Ramos (cell line): Measurements from ENCODE around the gene RGS14.
"Not testable (repeated sequence)": the region's sequence is repeated elsewhere in the genome, so short reads cannot be mapped to it uniquely, and the experiment has no call there.

Experiments used
- in situ Hi-C: fragments of 300-500 bp; cut with MboI; formaldehyde crosslinking; loops from one replicate; pipeline ENCODE4 v1.14.3; 2022; ENCODE audit warnings: low sequenced_read_pairs; ENCODE audit not compliant: unreplicated experiment

RGS14 gene

DNA sequence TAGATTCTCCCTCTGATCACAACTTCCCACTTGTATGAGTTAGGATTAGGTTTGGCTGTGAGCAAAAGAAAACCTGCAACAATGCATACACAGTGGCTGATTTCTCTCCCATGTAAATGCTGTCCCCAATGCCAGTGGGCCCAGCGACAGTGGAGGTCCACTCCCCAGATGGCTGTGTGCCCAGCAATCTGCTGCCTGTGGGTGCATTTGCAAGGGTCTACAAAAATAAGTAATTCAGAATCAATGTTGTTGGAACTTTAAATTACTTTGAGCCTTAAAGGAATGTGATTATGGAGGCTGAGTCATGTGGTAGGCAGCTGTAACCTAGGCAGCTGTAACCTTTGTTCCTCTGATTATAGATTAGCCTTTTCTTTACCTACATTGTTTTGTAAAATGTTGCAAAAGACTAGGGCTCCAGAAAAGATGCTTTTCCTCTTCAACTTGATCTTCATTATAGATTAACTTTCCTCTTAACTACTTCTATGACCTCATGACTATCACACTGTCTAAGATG, 31.8 kb upstream of the RGS14 start:
- in situ Hi-C loops, result no loop called here

DNA sequence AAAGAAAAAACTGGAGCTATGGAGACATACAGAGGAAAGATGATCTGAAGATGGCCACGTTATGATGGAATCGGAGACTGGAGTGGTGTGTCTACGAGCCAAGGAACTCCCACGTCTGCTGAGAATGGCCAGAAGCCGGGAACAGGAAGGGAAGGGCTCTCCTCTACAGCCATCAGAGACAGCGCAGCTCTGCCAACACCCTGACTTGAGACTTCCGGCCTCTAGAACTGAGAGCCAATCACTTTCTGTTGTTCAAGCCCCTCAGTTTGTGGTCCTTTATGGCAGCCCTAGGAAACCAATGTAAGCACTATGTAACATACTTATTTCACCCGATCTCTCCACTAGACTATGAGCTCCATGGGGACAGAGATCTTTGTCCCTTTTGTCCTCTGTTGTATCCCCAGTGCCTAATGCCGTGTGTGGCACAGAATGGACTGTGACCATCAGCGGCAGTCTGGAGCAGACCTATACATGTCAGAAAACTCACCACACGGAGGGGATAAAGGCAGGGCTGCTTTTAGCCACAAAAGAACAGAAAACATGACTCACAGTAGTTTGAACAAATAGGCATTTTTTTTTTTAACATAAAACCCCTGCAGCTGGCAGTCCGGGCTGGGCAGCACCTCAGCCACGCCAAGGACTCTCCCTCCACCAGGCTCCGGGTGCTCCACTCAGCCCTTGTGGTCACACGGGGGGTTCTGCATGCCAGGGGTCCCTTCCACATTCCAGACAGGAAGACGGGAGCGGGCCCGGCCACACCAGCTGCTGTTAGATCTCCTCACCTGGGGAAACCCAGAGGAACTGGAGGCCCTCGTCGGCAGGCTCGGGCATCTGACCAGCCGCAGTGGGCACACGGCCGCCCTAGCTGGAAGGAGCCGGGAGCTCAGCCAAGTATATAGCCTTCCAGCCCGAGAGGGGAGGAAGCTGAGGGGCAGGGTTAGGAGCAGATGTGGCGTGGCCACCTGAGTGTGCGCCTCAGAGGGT, 29.9 kb upstream of the RGS14 start:
- in situ Hi-C loops, result no loop called here

DNA sequence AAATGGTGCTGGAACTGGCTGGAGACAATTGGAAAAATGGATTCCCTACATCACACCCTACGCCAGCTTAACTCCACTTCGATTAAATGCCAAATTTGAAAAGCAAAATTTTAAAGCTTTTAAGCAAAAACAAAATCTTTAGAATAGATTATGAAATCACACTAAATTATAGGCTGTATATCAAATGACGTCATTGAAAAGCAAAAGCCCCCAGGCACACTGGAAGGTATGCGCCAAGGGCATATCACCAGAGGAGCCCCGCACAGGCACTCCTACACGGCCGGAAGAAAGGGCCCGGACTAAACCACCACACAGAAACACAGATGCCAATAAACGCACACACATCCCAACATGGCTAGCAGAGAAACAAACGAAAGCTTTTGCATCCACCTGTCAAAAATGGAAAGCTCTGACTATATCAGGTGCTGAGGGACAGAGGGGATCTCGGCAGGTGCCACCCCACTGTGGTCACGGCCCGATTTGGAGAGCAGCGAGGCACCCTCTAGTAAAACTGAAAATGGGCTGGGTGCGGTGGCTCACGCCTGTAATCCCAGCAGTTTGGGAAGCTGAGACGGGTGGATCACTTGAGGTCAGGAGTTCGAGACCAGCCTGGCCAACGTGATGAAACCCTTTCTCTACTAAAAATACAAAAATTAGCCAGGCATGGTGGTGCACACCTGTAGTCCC, 29.0 kb upstream of the RGS14 start:
- in situ Hi-C loops, result no loop called here

DNA sequence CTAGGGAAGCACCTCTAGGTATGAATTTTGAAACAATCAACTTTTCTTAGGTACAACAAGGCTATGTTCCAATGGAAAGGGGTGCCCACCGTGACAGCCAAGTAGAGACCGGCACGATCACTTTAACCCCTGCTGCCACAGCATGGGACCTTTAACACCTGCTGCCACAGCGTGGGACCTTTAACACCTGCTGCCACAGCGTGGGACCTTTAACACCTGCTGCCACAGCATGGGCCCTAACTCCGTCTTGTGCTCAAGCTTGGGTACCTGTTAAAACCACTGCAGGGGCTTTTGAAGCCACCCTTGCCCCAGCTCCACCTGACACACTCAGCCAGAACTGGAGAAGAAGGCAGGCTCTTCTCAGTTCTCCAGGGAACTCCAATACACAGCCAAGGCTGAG, 27.8 kb upstream of the RGS14 start:
- in situ Hi-C loops, result no loop called here

DNA sequence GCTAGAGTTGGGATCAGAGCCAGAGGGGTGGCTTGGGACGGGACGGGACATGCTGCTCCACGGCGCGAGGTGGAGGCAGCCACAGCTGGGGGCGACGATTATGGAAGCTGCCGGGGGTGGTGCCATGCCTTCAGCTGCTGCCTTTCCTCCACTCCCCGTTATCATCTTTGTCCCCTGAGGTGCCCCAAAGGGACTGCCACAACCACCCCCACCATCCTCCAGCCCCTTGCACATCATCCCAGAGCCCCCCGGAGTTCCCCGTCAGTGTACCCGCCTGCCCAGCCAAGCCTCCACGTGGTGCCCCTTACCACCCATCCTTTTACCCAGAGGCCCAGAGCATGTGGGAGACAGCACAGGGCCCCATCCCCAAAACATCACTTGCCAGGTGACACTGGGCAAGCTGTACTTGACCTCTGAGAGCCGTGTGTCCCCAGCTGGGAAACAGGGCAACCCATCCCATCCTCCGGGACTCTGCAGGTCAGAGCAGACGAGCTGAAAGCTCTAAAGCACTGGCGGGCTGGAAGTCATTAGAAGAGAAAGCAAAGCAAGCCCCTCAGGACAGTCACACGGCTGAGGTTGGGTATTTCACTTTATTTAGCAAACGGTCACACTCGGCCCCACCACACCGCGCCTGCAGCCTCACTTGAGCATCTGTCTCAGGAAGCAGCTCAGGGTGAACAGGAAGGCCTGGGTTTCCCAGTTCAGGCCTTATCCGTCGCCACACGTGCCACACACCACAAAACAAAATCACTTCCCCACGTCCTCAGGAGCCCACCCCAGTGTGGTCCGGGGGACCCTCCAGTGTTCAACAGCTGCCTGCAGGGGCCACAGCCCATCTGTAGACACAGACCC, 26.5 kb upstream of the RGS14 start:
- in situ Hi-C loops, result no loop called here

DNA sequence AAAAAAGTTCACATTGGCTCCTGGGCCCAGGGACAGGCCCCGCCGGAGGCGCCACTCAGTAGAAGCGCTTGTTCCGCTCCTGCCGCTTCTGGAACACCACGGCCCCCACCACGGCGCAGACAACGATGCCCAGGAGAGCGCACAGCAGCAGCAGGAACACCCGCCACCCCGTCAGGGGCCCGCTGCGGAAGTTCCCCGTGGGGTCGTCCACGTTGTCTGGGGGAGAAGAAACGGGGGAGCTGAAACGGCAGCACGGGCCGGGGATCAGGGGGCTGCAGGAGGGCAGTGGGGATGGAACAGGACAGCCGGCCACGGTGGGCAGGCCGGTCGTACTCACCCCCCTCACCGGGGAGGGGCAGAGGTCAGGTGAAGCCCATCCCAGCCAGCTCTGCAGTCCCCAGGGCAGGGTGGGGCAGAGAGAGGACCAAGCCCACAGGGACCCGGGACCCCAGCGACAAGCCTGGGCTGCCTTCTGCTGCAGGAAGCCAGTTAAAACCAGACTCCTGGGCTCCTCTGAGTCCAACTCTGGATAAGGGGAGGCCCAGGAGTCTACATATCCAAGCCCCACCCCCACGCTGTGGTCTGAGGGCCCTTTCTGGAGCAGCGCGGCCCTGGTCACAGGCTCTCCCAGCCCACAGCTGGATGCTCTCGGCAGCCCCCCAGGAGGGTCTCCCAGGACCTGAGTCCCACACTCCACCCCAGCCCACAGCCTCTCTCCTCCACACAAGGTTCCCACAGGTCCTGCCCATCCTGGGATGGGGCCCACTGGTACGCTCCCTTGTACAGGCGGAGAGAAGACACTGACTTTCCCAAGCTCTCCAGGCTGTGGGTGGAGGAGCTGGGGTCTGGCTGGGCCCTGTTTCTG, 25.5 kb upstream of the RGS14 start:
- in situ Hi-C loops, result no loop called here

DNA sequence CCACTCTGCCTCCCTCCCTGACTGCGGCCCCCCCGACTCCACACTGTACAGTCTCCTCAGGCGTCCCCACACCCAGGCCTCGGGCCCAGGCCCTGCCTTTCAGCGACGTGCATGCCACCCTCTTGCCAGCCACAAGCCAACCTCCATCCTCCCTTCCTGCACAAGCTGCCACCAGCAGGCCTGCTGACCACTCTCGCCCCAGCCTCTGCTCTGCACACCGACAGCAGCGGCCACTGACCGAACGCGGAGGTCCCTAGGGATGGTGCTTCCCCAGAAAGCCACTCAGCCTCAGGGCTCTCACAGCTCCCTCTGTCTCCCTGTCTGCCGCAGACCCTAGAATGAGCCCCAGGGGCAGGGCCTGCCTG, 24.8 kb upstream of the RGS14 start:
- in situ Hi-C loops, result no loop called here

DNA sequence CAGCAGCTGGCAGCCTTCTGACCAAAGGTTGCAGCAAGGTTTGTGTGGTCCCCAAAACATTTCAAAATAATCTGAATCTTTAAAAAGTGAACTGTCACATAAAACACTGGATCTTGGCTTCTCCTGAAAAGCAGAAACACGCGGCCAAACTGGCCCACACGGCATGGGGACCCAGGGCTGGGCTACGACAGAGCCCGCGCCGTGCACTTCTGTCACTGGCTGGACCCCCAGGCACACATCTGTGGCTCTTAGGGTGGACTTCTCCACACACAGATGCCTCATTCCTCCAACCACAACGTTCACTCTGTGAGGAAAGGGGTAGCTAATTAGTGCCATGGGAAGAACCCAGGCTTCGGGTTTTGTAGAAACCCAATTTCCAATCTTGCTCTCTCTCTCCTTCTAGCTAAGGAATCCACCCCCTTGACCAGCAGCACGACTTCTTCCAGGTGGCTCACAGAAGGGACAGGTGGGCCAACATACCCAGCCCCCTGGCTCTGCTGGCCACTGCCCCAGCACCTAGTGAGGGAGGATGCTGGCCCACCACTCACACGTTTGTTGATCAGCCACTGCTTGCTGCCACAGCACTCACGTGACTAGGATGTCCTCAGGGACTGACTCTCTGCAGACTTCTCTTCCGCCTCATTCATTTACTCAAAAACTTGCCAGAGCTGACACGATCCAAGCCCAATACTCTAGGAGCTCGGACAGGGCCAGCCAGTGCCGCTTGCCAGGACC, 24.1 kb upstream of the RGS14 start:
- in situ Hi-C loops, result no loop called here

DNA sequence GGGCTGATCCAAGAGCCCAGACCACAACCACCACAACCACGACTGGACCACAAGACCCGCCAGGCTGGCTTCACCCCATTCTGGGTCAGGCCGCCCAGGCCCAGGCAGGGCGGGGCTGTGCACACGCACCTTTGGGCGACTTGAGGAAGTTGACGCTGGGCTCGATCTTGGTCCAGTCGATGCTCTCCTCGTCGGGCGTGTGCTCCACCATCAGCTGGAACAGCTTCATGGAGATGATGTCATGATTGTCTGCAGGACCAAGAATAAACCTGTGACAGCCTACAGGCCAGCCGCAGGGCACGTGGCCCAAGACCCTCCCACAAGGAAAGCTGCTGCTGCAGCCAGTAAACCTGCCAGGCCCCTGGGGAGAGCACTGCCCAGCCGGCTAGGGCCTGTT, 23.6 kb upstream of the RGS14 start:
- in situ Hi-C loops, result no loop called here

DNA sequence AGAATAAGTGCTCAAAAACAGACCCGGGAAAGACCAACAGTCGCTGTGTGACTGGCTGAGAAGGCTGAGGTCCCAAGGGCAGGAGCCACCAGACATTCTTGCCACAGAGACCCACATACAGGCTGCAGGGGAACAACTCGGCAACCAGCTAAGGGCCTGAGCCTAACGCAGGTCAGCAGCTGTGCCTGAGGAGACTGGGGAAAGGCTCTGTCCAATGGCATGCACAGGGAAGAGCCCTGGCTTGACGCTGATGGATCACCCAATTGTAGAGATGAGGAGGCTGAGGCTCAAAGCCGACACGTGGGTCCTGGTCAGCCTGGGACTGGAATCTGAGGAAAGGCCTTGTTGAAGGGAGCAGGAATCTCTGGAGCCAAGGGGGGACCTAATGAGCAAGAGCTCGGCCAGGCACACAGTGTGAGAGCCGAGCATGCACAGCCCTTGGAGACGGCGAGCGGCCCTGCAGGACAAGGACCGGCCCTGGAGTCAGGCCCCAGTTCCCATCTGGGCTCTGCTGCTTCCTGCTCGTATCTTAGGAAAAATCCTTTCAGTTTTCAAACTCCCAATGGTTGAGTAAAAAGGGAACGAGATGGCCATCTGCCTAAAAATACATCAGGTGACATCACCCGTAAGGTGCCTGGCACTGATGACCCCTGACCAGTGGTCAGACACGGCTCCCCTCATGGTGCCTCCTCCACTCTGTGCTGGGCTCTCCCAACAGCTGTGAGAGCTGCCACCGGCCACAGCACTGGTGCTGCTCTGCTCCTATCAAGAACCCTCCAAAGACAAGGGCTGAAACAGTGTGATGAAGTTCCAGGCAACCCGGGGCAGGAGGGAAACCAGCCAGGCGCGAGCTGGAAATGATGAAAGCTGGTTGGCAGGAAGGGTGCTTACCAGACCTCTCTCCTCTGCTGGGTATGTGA, 22.7 kb upstream of the RGS14 start:
- in situ Hi-C loops, result no loop called here

DNA sequence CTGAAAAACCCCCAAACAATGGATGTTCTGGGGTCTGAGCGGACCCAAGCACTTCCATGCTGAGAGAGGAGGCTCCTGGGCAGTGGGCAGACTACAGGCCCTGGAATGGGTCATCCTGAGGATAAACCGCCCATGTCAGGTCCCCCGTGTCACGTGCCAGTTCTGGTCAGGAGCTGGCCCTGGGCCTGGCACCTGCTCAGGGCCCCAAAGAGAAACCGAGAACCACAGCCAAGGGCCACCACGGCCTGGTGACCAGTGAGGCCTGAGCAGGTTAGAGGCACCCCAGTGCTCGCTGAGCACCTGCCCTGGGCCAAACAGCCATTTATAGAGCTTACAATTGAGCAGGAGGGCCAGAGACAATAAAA, 22.0 kb upstream of the RGS14 start:
- in situ Hi-C loops, result no loop called here

DNA sequence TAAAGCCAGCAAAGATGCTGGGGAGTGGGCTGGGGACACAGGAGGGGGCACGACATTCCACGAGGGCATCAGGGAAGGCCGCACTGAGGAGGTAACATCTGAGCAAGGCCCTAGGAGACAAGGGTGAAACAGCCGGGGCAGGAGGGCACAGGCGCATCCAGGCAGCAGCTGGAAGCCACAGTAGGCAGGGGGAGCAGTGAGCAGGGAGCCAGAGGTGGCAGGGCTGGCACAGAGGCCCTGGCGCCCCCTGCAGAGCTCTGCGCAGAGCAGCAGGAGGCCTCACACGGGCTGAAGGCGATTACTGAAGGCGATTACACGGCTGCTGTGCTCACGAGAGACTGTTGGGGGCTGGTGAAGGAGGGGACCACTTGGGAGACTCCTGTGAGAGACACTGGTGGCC, 21.6 kb upstream of the RGS14 start:
- in situ Hi-C loops, result no loop called here

DNA sequence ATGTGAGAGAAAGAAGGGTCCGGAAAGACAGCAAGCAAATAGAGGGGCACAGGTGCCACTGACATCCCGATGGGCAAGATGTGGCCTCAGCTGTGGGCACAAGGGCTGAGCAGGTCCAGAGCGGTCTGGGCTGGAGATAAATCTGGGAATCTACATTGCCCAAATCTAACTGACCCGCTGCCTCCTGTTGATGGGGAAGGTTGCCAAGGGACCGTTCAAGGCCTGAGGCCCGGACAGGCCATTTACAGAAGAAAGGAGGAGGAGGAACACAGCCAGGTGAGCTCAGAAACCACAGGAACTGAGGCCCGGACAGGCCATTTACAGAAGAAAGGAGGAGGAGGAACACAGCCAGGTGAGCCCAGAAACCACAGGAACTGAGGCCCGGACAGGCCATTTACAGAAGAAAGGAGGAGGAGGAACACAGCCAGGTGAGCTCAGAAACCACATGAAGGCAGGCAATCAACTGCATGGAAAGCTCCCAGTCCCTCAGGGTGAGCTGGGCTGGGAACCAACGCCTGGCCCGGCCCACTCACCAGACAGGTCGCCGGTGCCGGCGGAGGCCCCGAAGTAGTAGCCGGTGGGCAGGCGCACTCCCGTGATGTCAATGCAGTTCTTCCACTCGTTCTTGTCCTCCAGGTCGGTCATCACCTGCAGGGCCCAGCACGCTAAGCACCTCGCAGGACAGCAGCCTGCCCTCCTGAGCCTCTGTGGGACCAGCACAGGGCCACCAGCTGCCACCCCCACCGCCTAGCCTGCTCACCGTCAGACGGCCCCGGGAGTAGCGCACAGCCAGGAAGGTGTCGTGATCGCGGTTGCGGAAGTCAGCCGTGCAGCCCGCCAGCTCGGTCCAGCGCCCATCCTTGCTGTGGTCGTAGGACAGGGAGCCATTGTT, 20.9 kb upstream of the RGS14 start:
- in situ Hi-C loops, result no loop called here

DNA sequence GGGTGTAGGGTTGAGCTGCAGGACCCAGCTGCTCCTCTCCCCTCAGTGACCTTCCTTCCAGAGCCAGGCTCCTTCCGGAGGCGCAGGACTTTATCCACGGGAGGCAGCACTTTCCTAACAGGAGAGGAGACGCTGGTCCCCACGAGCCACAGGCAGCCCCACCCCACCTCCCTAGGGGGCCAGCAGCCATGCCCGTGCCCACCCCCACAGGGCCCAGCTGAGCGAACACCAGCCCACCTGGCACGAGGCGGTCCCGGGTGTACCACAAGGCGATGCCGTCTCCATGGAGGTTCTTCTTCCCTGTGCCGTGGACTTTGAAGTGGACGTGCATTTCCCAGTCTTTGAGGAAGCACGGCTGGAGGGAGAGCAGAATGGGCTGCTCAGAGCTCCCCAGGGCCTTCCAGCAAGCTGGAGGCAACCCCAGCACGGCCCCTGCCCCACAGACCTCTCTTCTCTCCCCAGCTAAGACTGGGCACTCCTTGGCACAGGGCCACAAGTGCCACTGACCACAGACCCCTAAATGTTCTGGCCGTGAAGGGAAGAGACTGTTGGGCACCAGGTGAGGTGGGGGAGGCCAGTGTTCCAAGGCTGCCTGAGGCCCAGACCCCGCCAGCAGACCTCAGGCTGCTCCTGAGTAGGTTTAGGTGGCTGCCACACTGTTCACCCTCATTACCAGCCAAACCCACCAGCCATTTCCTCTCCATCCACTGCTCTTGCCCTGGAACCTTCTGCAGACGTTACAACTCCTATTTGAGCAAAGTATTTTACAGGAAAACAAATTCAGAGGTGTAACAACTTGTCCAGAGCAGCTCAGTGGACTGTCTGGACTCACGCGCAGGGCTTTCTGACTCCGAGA, 19.2 kb upstream of the RGS14 start:
- in situ Hi-C loops, result no loop called here

DNA sequence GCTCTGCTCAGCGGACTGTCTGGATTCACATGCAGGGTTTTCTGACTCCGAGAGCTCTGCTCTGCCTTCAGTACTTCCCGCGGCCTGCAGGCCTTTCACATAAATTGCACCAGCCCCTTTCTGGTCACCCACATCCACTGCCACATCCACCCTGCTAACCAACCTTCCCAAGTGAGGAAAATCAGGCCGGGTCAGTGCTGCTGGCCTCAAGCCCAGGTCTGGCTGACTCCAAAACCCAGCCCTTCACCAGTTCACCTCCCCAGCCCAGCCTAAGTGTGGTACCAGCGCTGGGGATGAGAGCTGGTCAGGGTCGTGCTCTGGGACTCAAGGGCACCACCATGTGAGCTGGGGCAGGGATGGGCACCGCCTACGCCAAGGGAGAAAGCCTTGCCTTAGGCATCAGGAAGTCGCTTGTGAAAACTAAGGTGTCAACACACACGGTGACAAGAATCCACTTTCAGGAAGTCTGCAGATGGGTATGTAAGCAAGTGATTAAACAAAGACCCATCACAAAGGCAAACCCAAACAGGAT, 18.6 kb upstream of the RGS14 start:
- in situ Hi-C loops, result no loop called here

DNA sequence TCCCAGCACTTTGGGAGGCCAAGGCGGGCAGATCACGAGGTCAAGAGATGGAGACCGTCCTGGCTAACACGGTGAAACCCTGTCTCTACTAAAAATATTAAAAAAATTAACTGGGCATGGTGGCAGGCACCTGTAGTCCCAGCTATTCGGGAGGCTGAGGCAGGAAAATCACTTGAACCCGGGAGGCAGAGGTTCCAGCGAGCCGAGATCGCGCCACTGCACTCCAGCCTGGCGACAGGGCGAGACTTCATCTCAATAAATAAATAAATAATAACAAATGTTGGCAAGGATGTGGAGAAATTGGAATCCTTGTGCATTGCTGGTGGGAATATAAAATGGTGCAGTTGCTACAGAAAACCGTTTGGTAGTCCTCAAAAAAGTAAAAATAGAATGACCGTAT, 14.7 kb upstream of the RGS14 start:
- in situ Hi-C loops, result not testable (repeated sequence)
